VCaP (cell line): ENCODE results near the gene RAB8B.

ENCODE experiments used
- H3K27ac ChIP-seq: fragments of 450-650 bp; 2 replicates; pipeline ENCODE4 v1.5.1; 2017
- CTCF ChIP-seq: fragments of 450-650 bp; conservative IDR thresholded peaks from 2 replicates; pipeline ENCODE4 v1.5.1; 2017; ENCODE audit warnings: mild to moderate bottlenecking, moderate library complexity

Gene RAB8B

GRCh38 chr15:63185206-63185605, 4.2 kb upstream of the RAB8B start:
- TF ChIP-seq CTCF = no peak
- no peak overlapping the region for H3K27ac ChIP-seq

GRCh38 chr15:63186065-63186464, 3.3 kb upstream of the RAB8B start:
- no peak for TF ChIP-seq CTCF
- no peak overlapping the region for H3K27ac ChIP-seq

- peak overlapping the region; percentile 89 for H3K27ac ChIP-seq
- no peak for TF ChIP-seq CTCF
Observed at GRCh38 chr15:63187589-63188226, 1.7 kb upstream of the RAB8B start.

GRCh38 chr15:63188247-63188925, 1.0 kb upstream of the RAB8B start:
- peak overlapping the region; percentile 89 for H3K27ac ChIP-seq

GRCh38 chr15:63189941-63190768, 749 bp downstream of the RAB8B start:
- H3K27ac ChIP-seq = peak overlapping the region; percentile 89

More at GRCh38 chr15:63188247-63188925, 1.0 kb upstream of the RAB8B start:
- TF ChIP-seq CTCF = no peak

GRCh38 chr15:63190769-63191649, 1.6 kb downstream of the RAB8B start:
- peak overlapping the region; percentile 89 for H3K27ac ChIP-seq
- no peak for TF ChIP-seq CTCF

More at GRCh38 chr15:63189941-63190768, 749 bp downstream of the RAB8B start:
- TF ChIP-seq CTCF = no peak
